Measurements from ENCODE around the gene TRIM15.

TRIM15 gene

GRCh38 chr6:30149234-30149633 lies 14.1 kb upstream of the TRIM15 start:
- Histone ChIP-seq H3K36me3 (ENCODE audit: insufficient read depth, low read length) (no peaks in the 10 kb centered on the region), H3K4me1 (ENCODE audit: control insufficient read depth, insufficient read depth, low read length) (no peaks in the 10 kb centered on the region), H3K9me3 (replicated peaks; ENCODE audit: low read length) (no peaks in the 10 kb centered on the region), H3K4me2 (ENCODE audit: low read length) (no peak overlapping the region), H3K9ac (ENCODE audit: low read depth, low read length) (no peak overlapping the region), H3K27me3 (ENCODE audit: control insufficient read depth, insufficient read depth, low read length) (peaks cover 73% of the 10 kb centered on the region), H3K4me3 (ENCODE audit: low read length) (no peak overlapping the region)

GRCh38 chr6:30149858-30150550 lies 13.3 kb upstream of the TRIM15 start:
- H3K4me3 ChIP-seq (ENCODE audit: low read length), result no peak overlapping the region
- H3K4me1 ChIP-seq (ENCODE audit: control insufficient read depth, insufficient read depth, low read length), result peaks cover 7% of the 10 kb centered on the region
- H3K36me3 ChIP-seq (ENCODE audit: insufficient read depth, low read length), result no peaks in the 10 kb centered on the region
- no peak overlapping the region for H3K4me2 ChIP-seq (ENCODE audit: low read length)
- H3K9me3 ChIP-seq (replicated peaks; ENCODE audit: low read length), result no peaks in the 10 kb centered on the region
- H3K9ac ChIP-seq (ENCODE audit: low read depth, low read length), result no peak overlapping the region
- H3K27me3 ChIP-seq (ENCODE audit: control insufficient read depth, insufficient read depth, low read length), result peaks cover 67% of the 10 kb centered on the region

- Histone ChIP-seq H3K4me3 (ENCODE audit: low read length) (no peak overlapping the region), H3K27me3 (ENCODE audit: control insufficient read depth, insufficient read depth, low read length) (peaks cover 59% of the 10 kb centered on the region), H3K4me1 (ENCODE audit: control insufficient read depth, insufficient read depth, low read length) (peaks cover 13% of the 10 kb centered on the region), H3K4me2 (ENCODE audit: low read length) (no peak overlapping the region), H3K9ac (ENCODE audit: low read depth, low read length) (no peak overlapping the region), H3K9me3 (replicated peaks; ENCODE audit: low read length) (no peaks in the 10 kb centered on the region), H3K36me3 (ENCODE audit: insufficient read depth, low read length) (no peaks in the 10 kb centered on the region)
These were observed 12.5 kb upstream of the TRIM15 start for GRCh38 chr6:30150671-30151395.

- H3K4me1 ChIP-seq (ENCODE audit: control insufficient read depth, insufficient read depth, low read length), result peaks cover 20% of the 10 kb centered on the region
- no peaks in the 10 kb centered on the region for H3K36me3 ChIP-seq (ENCODE audit: insufficient read depth, low read length)
- no peak overlapping the region for H3K9ac ChIP-seq (ENCODE audit: low read depth, low read length)
These were observed 11.8 kb upstream of the TRIM15 start for GRCh38 chr6:30151580-30151979.

GRCh38 chr6:30152016-30152673 lies 11.2 kb upstream of the TRIM15 start:
- Histone ChIP-seq H3K9me3 (replicated peaks; ENCODE audit: low read length) (no peaks in the 10 kb centered on the region), H3K4me2 (ENCODE audit: low read length) (no peak overlapping the region), H3K36me3 (ENCODE audit: insufficient read depth, low read length) (no peaks in the 10 kb centered on the region), H3K27me3 (ENCODE audit: control insufficient read depth, insufficient read depth, low read length) (peaks cover 50% of the 10 kb centered on the region), H3K4me1 (ENCODE audit: control insufficient read depth, insufficient read depth, low read length) (peaks cover 20% of the 10 kb centered on the region), H3K4me3 (ENCODE audit: low read length) (no peak overlapping the region), H3K9ac (ENCODE audit: low read depth, low read length) (no peak overlapping the region)

More at GRCh38 chr6:30151580-30151979, 11.8 kb upstream of the TRIM15 start:
- peaks cover 56% of the 10 kb centered on the region for H3K27me3 ChIP-seq (ENCODE audit: control insufficient read depth, insufficient read depth, low read length)
- H3K9me3 ChIP-seq (replicated peaks; ENCODE audit: low read length), result no peaks in the 10 kb centered on the region
- no peak overlapping the region for H3K4me3 ChIP-seq (ENCODE audit: low read length)
- no peak overlapping the region for H3K4me2 ChIP-seq (ENCODE audit: low read length)

- H3K9ac ChIP-seq (ENCODE audit: low read depth, low read length), result no peak overlapping the region
- no peak overlapping the region for H3K4me2 ChIP-seq (ENCODE audit: low read length)
- H3K27me3 ChIP-seq (ENCODE audit: control insufficient read depth, insufficient read depth, low read length), result peaks cover 43% of the 10 kb centered on the region
- H3K9me3 ChIP-seq (replicated peaks; ENCODE audit: low read length), result no peaks in the 10 kb centered on the region
- H3K36me3 ChIP-seq (ENCODE audit: insufficient read depth, low read length), result no peaks in the 10 kb centered on the region
- H3K4me3 ChIP-seq (ENCODE audit: low read length), result no peak overlapping the region
- H3K4me1 ChIP-seq (ENCODE audit: control insufficient read depth, insufficient read depth, low read length), result peaks cover 20% of the 10 kb centered on the region
These were observed 10.3 kb upstream of the TRIM15 start for GRCh38 chr6:30152910-30153610.

- H3K9ac ChIP-seq (ENCODE audit: low read depth, low read length), result no peak overlapping the region
- peaks cover 51% of the 10 kb centered on the region for H3K27me3 ChIP-seq (ENCODE audit: control insufficient read depth, insufficient read depth, low read length)
- no peaks in the 10 kb centered on the region for H3K36me3 ChIP-seq (ENCODE audit: insufficient read depth, low read length)
- no peak overlapping the region for H3K4me3 ChIP-seq (ENCODE audit: low read length)
- H3K9me3 ChIP-seq (replicated peaks; ENCODE audit: low read length), result no peaks in the 10 kb centered on the region
- no peak overlapping the region for H3K4me2 ChIP-seq (ENCODE audit: low read length)
- H3K4me1 ChIP-seq (ENCODE audit: control insufficient read depth, insufficient read depth, low read length), result peaks cover 20% of the 10 kb centered on the region
These were observed 9.3 kb upstream of the TRIM15 start for GRCh38 chr6:30154061-30154460.

- H3K36me3 ChIP-seq (ENCODE audit: insufficient read depth, low read length), result no peaks in the 10 kb centered on the region
- no peak overlapping the region for H3K9ac ChIP-seq (ENCODE audit: low read depth, low read length)
- H3K27me3 ChIP-seq (ENCODE audit: control insufficient read depth, insufficient read depth, low read length), result peaks cover 50% of the 10 kb centered on the region
These were observed 8.4 kb upstream of the TRIM15 start for GRCh38 chr6:30154709-30155519.

GRCh38 chr6:30155520-30156261 lies 7.7 kb upstream of the TRIM15 start:
- H3K36me3 ChIP-seq (ENCODE audit: insufficient read depth, low read length), result no peaks in the 10 kb centered on the region
- no peak overlapping the region for H3K4me3 ChIP-seq (ENCODE audit: low read length)
- H3K9me3 ChIP-seq (replicated peaks; ENCODE audit: low read length), result no peaks in the 10 kb centered on the region
- H3K4me2 ChIP-seq (ENCODE audit: low read length), result no peak overlapping the region
- peaks cover 43% of the 10 kb centered on the region for H3K27me3 ChIP-seq (ENCODE audit: control insufficient read depth, insufficient read depth, low read length)
- no peak overlapping the region for H3K9ac ChIP-seq (ENCODE audit: low read depth, low read length)
- peaks cover 20% of the 10 kb centered on the region for H3K4me1 ChIP-seq (ENCODE audit: control insufficient read depth, insufficient read depth, low read length)

More at GRCh38 chr6:30154709-30155519, 8.4 kb upstream of the TRIM15 start:
- peaks cover 20% of the 10 kb centered on the region for H3K4me1 ChIP-seq (ENCODE audit: control insufficient read depth, insufficient read depth, low read length)
- H3K4me3 ChIP-seq (ENCODE audit: low read length), result no peak overlapping the region
- H3K4me2 ChIP-seq (ENCODE audit: low read length), result peak overlapping the region; percentile 53
- H3K9me3 ChIP-seq (replicated peaks; ENCODE audit: low read length), result no peaks in the 10 kb centered on the region

GRCh38 chr6:30156262-30156599 lies 7.1 kb upstream of the TRIM15 start:
- Histone ChIP-seq H3K9me3 (replicated peaks; ENCODE audit: low read length) (no peaks in the 10 kb centered on the region), H3K4me1 (ENCODE audit: control insufficient read depth, insufficient read depth, low read length) (peaks cover 20% of the 10 kb centered on the region), H3K36me3 (ENCODE audit: insufficient read depth, low read length) (no peaks in the 10 kb centered on the region), H3K9ac (ENCODE audit: low read depth, low read length) (no peak overlapping the region), H3K27me3 (ENCODE audit: control insufficient read depth, insufficient read depth, low read length) (peaks cover 44% of the 10 kb centered on the region), H3K4me3 (ENCODE audit: low read length) (no peak overlapping the region), H3K4me2 (ENCODE audit: low read length) (peak overlapping the region; percentile 15)
